ENCODE data around the gene PNMA3. TPM values are rescaled to one million over a fixed set of nuclear protein-coding genes. Genes with fewer than 3 reads are reported as not detected.
"Not testable (repeated sequence)": the region's sequence is repeated elsewhere in the genome, so short reads cannot be mapped to it uniquely, and the experiment has no call there.

PNMA3 gene
- total RNA-seq, 2 donors from 2014 or later = 0.63 to 2.6 TPM

DNA sequence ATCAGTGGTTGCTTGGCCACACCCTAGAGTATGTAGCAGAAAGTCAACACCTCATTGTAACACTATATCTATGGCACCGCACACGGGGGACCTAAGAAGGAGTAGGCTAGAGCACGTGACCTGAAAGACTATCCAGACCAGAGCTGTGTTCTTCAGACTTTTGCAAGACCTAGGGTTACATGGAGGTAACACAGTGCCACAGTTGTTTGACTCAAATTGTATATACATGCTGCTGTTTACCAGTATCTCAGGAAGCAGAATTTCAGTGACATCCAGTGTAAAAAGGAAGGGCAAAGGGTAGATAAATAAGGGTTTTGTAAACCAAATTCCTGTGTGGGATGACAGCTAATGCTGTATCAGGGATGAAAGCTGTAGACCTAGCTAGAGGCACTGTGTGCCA, 46.1 kb downstream of the PNMA3 start:
- Histone ChIP-seq H3K27me3 (no peaks in the 10 kb centered on the region), H3K4me1 (no peaks in the 10 kb centered on the region), H3K9me3 (peaks cover 0 to 9% of the 10 kb centered on the region in 2 donors), H3K4me3 (no peak overlapping the region), H3K27ac (no peak overlapping the region), H3K36me3 (no peaks in the 10 kb centered on the region)
- TF ChIP-seq, protein P1, sequence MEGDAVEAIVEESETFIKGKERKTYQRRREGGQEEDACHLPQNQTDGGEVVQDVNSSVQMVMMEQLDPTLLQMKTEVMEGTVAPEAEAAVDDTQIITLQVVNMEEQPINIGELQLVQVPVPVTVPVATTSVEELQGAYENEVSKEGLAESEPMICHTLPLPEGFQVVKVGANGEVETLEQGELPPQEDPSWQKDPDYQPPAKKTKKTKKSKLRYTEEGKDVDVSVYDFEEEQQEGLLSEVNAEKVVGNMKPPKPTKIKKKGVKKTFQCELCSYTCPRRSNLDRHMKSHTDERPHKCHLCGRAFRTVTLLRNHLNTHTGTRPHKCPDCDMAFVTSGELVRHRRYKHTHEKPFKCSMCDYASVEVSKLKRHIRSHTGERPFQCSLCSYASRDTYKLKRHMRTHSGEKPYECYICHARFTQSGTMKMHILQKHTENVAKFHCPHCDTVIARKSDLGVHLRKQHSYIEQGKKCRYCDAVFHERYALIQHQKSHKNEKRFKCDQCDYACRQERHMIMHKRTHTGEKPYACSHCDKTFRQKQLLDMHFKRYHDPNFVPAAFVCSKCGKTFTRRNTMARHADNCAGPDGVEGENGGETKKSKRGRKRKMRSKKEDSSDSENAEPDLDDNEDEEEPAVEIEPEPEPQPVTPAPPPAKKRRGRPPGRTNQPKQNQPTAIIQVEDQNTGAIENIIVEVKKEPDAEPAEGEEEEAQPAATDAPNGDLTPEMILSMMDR (IDR thresholded peaks at IDR 0.05) = no peak
- DNase-seq (ENCODE audit: low spot score) = no peak

DNA sequence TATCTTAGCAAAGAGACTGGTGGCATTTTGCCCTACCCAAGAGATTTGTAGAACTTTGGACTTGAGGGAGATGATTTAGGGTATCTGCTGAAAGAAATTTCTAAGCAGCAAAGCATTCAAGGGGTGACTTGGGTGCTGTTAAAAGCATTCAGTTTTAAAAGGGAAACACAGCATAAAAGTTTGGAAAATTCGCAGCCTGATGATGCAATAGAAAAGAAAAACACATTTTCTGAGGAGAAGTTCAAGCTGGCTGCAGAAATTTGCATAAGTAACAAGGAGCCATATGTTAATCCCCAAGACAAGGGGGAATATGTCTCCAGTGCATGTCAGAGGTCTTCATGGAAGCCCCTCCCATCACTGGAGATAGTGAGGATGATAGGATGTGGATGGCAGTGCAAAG, 48.7 kb downstream of the PNMA3 start:
- DNase-seq (ENCODE audit: low spot score); H3K4me1 ChIP-seq: not testable (repeated sequence)

DNA sequence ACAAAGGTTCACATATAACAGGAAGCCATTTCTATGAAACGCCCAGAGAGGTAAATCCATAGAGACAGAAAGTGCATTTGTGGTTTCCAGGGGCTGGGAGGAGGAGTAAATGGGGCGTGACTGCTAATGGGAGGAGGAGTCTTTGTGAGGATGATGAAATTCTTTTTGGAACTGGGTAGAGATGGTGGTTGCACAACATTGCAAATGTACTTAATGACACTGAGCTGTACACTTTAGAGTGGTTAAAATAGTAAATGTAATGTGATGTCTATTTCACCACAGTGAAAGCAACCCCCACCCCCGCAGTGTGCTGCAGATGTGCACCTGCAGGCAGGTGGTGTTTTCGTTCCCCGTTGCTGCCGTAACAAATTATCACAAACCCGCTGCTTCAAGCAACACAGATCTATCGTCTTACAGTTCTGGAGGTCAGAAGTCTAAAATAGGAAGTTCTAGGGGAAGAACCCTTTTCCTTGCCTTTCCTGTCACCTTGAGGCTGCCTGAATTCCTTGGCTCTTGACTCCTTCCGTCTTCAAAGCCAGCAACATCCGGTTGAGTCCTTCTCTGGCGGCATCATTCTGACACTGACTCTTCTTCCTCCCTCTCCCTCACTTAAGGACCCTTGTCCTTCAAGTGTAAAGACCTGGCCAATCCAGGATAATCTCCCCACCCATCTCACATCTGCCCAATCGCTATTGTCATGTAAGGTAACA, 50.0 kb downstream of the PNMA3 start:
- not testable (repeated sequence) for H3K27ac ChIP-seq, H3K36me3 ChIP-seq

More for the DNA sequence above, 48.7 kb downstream of the PNMA3 start:
- H3K4me3 ChIP-seq, H3K36me3 ChIP-seq, H3K27me3 ChIP-seq, H3K9me3 ChIP-seq, H3K27ac ChIP-seq: not testable (repeated sequence)

More for the DNA sequence above, 50.0 kb downstream of the PNMA3 start:
- not testable (repeated sequence) for H3K4me1 ChIP-seq; DNase-seq (ENCODE audit: low spot score); H3K4me3 ChIP-seq; H3K9me3 ChIP-seq; H3K27me3 ChIP-seq

Other genes starting within 250 kb of the PNMA3 start
- gene CETN2, start 225.7 kb upstream of the PNMA3 start, total RNA-seq = 10 to 100 TPM; 23.3 to 23.5 TPM
- gene NSDHL, start 225.4 kb upstream of the PNMA3 start, total RNA-seq = 10 to 100 TPM; 14.1 to 28.1 TPM
- 1 to 10 TPM; 1.3 to 2.0 TPM for gene ZNF185, start 158.4 kb upstream of the PNMA3 start, total RNA-seq
- not detected for gene PNMA5, start 62.4 kb upstream of the PNMA3 start, total RNA-seq
- gene PNMA6A, start 16.0 kb downstream of the PNMA3 start, total RNA-seq = 1 to 10 TPM; 1.7 to 2.9 TPM
- not detected for gene MAGEA1, start 122.8 kb downstream of the PNMA3 start, total RNA-seq

Measured in right atrium auricular region (tissue), 2 donors.